Measurements from ENCODE around the gene ESAM.

Gene ESAM

DNA sequence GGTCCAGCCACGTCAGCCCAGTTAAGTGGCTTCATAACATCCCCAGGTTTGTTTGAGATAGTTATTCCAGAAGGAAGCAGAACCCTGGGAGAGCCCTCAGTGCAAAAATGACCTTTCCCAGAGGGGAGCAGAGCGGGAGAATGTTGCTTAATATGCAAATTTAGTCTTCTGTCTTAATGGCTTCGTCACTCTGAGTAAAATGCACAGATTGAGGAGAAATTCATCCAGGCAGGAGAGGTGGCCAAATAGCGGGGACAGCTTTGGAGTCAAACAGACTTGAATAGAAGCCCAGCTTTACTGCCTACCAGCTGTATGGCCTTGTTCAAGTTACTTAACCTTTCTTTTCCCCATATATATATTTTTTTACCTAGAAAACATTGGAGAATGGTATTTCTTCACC lies 34.6 kb downstream of the ESAM start:
- no peak for DNase-seq (ENCODE audit: low read depth)

GRCh38 chr11:124725719-124726105 lies 36.4 kb downstream of the ESAM start:
- DNase-seq (ENCODE audit: low read depth), result no peak

GRCh38 chr11:124724979-124725718 lies 36.9 kb downstream of the ESAM start:
- DNase-seq (ENCODE audit: low read depth), result no peak

- DNase-seq (ENCODE audit: low read depth), result no peak
These were observed 39.9 kb downstream of the ESAM start for GRCh38 chr11:124722176-124722575.

- DNase-seq (ENCODE audit: low read depth), result no peak
These were observed 42.6 kb downstream of the ESAM start for GRCh38 chr11:124719534-124719933.

DNA sequence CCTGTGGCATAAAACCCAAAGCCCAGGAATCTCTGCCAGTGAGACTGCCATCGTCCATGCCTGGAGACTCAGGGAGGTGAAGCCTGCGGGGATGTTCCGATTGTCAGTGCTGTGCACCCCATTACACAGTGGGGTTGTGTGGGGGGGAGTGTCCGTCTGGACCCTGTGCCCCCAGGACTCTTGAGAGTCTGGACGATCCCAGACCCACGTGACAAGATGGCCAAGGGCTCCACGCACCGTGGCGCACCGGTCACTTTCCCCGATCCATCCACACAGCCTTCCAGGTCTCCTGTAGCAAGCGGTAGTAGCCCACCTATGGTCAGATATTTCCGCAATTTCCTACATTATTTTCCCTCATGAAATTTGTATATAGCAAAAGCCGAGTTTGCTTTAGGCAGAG lies 43.3 kb downstream of the ESAM start:
- no peak for DNase-seq (ENCODE audit: low read depth)

GRCh38 chr11:124717786-124718651 lies 44.1 kb downstream of the ESAM start:
- no peak for DNase-seq (ENCODE audit: low read depth)

GRCh38 chr11:124717421-124717785 lies 44.7 kb downstream of the ESAM start:
- DNase-seq (ENCODE audit: low read depth), result no peak

DNA sequence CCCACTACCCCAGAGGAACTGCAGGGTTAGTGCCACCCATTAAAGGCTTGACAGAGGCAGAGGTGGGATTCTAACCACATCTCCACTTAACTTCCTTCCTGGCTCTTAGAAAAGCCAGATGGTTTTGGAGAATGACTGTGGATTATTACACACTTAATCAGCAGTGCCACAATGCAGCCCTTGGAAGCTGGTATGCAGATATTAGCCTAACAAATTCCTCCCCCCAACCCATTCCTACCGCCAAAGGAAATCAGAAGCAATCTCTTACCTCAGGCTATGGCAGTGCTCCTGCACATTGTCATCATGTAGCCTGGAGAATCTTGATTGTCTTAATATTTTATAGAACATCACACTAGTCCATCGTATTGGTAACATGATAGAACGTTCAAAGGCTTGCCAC lies 45.5 kb downstream of the ESAM start:
- no peak for DNase-seq (ENCODE audit: low read depth)

DNA sequence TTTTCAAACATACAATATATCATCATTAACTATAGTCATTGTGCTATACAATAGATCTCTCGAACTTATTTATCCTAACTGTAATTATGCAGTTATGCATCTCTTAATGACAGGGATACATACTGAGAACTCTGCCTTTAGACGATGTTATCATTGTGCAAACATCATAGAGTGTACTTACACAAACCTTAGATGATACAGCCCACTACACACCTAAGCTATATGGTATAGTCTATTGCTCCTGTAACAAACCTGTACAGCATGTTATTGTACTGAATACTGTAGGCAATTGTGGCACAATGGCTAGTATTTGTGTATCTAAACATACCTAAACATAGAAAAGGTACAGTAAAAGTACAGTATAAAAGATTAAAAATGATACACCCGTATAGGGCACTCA lies 49.7 kb downstream of the ESAM start:
- no peak for DNase-seq (ENCODE audit: low read depth)

DNA sequence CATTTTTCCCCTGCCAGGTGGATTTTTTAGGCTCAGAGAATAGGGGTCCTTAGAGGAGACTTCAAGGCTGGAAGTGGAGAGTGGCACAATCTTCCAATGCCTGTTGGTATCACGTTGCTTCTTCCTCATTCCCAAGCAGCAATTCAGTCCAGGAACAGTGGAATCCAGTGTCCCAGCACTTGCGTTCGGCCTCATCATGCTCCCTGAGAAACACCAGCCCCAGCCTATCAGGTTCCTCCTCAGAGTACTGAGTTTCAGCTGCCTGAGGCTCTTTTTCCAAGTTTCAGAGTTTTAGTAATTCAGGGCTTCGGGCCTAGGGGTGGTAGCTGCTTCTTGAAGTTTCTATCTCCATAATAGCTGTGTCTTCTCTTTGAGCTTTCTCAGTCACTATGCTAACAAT lies 54.3 kb downstream of the ESAM start:
- DNase-seq (ENCODE audit: low read depth), result no peak

Measured in GM04503 (cell line).